Peyer's patch (tissue), 4 donors: ENCODE data around the gene B3GNT5.

Experiments used
- CTCF ChIP-seq, 6 experiments: fragments of 450-650 bp in 4 of 6; fragments of 200-600 bp in 2 of 6; sonication (generic) in 1 of 6; IDR thresholded peaks; one replicate each; pipeline ENCODE4 v1.5.1; 2017 to 2019; ENCODE audit warnings: antibody characterized with exemption in 6 of 6, mild to moderate bottlenecking in 3 of 6, moderate library complexity in 1 of 6
- POLR2A ChIP-seq, 2 donors: fragments of 450-650 bp; IDR thresholded peaks; one replicate each; pipeline ENCODE4 v1.5.1; 2017; ENCODE audit warnings: antibody characterized with exemption in 2 of 2, mild to moderate bottlenecking in 2 of 2, moderate library complexity in 2 of 2

- no peak for TF ChIP-seq CTCF (IDR thresholded peaks at IDR 0.05)
- no peak for TF ChIP-seq POLR2A (IDR thresholded peaks at IDR 0.05)
Measured at GRCh38 chr3:183310936-183311335, 57.9 kb downstream of the B3GNT5 start.
